Tongue (tissue), 2 donors: ENCODE data around the gene GM2A. TPM values are rescaled to one million over a fixed set of nuclear protein-coding genes. Genes with fewer than 3 reads are reported as not detected.
A peak's percentile ranks its signal among the peaks of the same experiment; 100 is the strongest.
"Not testable (repeated sequence)": the region's sequence is repeated elsewhere in the genome, so short reads cannot be mapped to it uniquely, and the experiment has no call there.

ENCODE experiments used
- DNase-seq: peaks from one replicate; pipeline ENCODE4 v3.0.0-alpha.2; 2015
- total RNA-seq: library from RNA; depleted of rRNA; stranded (reverse); fragments of >200 nt; gene quantifications from one replicate; pipeline ENCODE4 v1.2.3, GENCODE V29; 2014

The GM2A gene
- total RNA-seq, 1 donor from 2014 or later: 26.3 TPM

- DNase-seq: no peak
Measured at GRCh38 chr5:151228986-151229385, 24.0 kb upstream of the GM2A start.

GRCh38 chr5:151230048-151230680 is 22.8 kb upstream of the GM2A start:
- DNase-seq: no peak

- DNase-seq: no peak
Measured at GRCh38 chr5:151231359-151231758, 21.6 kb upstream of the GM2A start.

- no peak for DNase-seq
Measured at GRCh38 chr5:151233616-151234085, 19.3 kb upstream of the GM2A start.

GRCh38 chr5:151234476-151235238 is 18.3 kb upstream of the GM2A start:
- peak; percentile 70 for DNase-seq

GRCh38 chr5:151235239-151235571 is 17.8 kb upstream of the GM2A start:
- DNase-seq: not testable (repeated sequence)

GRCh38 chr5:151236888-151237287 is 16.1 kb upstream of the GM2A start:
- DNase-seq: no peak

- no peak for DNase-seq
Measured at GRCh38 chr5:151237685-151238084, 15.3 kb upstream of the GM2A start.

- peak; percentile 72 for DNase-seq
Measured at GRCh38 chr5:151238303-151238741, 14.7 kb upstream of the GM2A start.

GRCh38 chr5:151239237-151239861 is 13.6 kb upstream of the GM2A start:
- DNase-seq: no peak

- not testable (repeated sequence) for DNase-seq
Measured at GRCh38 chr5:151240268-151240835, 12.6 kb upstream of the GM2A start.

GRCh38 chr5:151240924-151241635 is 11.9 kb upstream of the GM2A start:
- DNase-seq: no peak

GRCh38 chr5:151243127-151243526 is 9.9 kb upstream of the GM2A start:
- DNase-seq: no peak

GRCh38 chr5:151243564-151243963 is 9.4 kb upstream of the GM2A start:
- DNase-seq: no peak

- no peak for DNase-seq
Measured at GRCh38 chr5:151244206-151244605, 8.8 kb upstream of the GM2A start.

- DNase-seq: no peak
Measured at GRCh38 chr5:151245680-151246219, 7.2 kb upstream of the GM2A start.

GRCh38 chr5:151248651-151249050 is 4.3 kb upstream of the GM2A start:
- DNase-seq: no peak

GRCh38 chr5:151249281-151249680 is 3.7 kb upstream of the GM2A start:
- DNase-seq: no peak

- DNase-seq: no peak
Measured at GRCh38 chr5:151250346-151251000, 2.5 kb upstream of the GM2A start.

- DNase-seq: no peak
Measured at GRCh38 chr5:151251001-151251551, 1.9 kb upstream of the GM2A start.

- DNase-seq: no peak
Measured at GRCh38 chr5:151251621-151252020, 1.4 kb upstream of the GM2A start.
